GM12892 (cell line): ENCODE measurements around the gene YTHDC1. TPM values are rescaled to one million over a fixed set of nuclear protein-coding genes. Genes with fewer than 3 reads are reported as not detected.
"Not testable (repeated sequence)": the region's sequence is repeated elsewhere in the genome, so short reads cannot be mapped to it uniquely, and the experiment has no call there.

Experiments
- DNase-seq: peaks from one replicate; pipeline ENCODE4 v3.0.0; 2011; ENCODE audit not compliant: insufficient read length
- FAIRE-seq: peaks from 2 replicates; lab custom pipeline; 2011; peaks lifted over from hg19 to GRCh38; lab: Jason Lieb, UNC
- POLR2A ChIP-seq: IDR thresholded peaks from 2 replicates; pipeline ENCODE4 v1.6.1; 2011; ENCODE audit warnings: low read depth, low read length, control low read depth
- POLR2AphosphoS5 ChIP-seq: IDR thresholded peaks from 2 replicates; pipeline ENCODE4 v1.6.1; 2011; ENCODE audit warnings: low read depth, low read length, control low read depth
- TAF1 ChIP-seq: IDR thresholded peaks from 2 replicates; pipeline ENCODE4 v1.6.1; 2011; ENCODE audit warnings: low read depth, mild to moderate bottlenecking, control low read depth, low read length, borderline replicate concordance
- polyA plus RNA-seq: library from polyadenylated mRNA; unstranded; fragments of >200 nt; gene quantifications from one replicate; pipeline ENCODE4 v1.2.1, GENCODE V29; 2012; ENCODE audit warnings: missing spikeins, inconsistent platforms; ENCODE audit not compliant: missing spikeins

Gene YTHDC1
- polyA plus RNA-seq, result 46.9 TPM

DNA sequence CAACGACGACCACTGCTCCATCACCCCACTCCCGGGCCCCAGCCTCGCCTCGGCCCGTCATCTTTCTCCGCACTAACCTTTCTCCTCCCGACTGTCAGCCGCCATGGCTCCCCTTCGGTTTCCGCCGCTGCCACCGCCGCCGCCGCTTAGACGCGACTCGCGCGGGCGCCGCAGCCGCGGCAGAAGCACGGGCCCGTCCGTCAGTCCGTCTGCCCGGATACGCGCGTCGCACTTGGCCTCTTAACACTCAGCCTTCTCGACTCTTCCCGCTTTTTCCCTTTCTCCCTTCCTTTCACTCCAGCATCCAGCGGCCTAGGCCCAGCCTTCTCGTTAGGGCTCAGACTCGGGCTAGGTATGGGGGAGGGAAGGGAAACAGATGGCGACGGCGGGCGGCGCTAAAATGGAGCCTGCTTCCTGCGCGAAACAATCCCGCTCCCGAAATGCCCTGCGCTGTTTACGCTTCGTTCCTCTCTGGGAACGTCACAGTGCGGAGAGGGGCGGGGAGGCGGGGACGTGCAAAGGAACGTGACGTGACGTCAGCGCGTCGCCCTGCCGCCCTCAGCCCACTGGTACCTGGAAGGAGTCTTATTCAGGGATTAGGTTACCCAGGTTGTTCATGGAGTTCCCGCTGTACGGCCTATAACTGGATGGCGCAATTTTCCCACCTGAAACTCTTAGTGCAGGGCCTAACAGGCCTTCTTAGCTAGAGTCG, at the start of gene YTHDC1:
Gene YTHDC1, minus strand, starts transcription at position 442 of the 712 bp plus-strand sequence. Its CDS starts 337 bp downstream, at position 105.
- peak; percentile 76 for DNase-seq
- peak; percentile 100 for FAIRE-seq
- peak; percentile 73 for TF ChIP-seq TAF1
- TF ChIP-seq POLR2AphosphoS5, result peak; percentile 90
- TF ChIP-seq POLR2A, result peak; percentile 88

- FAIRE-seq, result no peak
- DNase-seq, result no peak
- no peak for TF ChIP-seq TAF1
- no peak for TF ChIP-seq POLR2AphosphoS5
- TF ChIP-seq POLR2A, result no peak
These were observed 49.4 kb upstream of the YTHDC1 start for GRCh38 chr4:68399306-68399705.

DNA sequence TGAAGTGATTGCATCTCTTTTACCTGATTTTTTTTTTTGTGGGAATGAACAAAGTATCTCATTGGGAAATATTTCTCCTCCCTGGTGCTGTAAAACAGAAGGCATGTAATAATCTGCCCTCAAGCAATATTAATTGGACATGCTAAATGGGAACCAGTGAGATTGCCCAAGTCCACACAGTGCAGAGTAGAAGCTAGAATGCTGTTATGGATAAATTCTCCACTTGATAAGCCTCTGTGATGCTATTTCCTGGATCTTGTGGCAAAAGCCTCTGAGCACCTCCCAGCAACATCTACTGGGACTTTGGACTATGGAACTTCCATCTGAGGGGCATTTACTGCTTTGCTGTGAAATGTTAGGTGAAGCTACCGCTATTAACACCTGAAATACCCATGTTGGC, 46.9 kb upstream of the YTHDC1 start:
- DNase-seq (no peak), FAIRE-seq (no peak)
- TF ChIP-seq POLR2AphosphoS5 (no peak), TAF1 (no peak), POLR2A (no peak)

- FAIRE-seq (no peak), DNase-seq (no peak)
- TF ChIP-seq POLR2AphosphoS5 (no peak), POLR2A (no peak), TAF1 (no peak)
These were observed 41.5 kb upstream of the YTHDC1 start for GRCh38 chr4:68391436-68391835.

DNA sequence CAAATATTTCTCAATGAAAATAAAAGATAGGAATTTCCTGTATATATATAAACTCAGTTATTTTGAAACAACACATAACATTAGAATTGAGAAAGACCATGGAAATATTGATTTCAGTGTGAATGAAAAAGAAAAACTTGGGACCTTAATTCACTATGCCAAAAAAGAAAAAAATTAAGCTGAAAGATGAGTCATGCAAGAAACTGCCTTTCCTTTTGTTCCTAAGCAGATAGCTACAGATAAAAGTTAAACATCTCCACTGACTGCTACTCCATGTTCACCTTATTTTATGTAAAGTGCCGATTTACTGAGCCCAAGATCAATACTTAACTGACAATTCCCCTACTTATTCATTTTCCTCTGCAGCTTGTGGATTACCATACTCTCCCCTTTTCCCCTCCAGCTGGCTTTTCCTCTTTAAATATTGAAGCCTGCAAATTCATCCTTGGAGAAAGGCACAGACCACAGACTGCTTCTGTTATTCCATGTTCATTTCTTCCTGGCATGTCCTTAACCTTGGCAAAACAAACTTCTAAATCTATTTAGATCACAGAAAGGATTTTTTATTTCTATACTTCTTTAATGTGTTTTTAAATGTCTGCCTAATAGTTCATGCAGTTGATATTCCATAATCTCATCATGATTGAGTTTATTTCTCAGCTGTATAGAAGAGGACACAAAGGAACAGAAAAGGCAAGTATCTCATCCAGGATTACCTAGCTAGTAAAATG, 40.5 kb upstream of the YTHDC1 start:
- no peak for TF ChIP-seq POLR2A
- no peak for TF ChIP-seq TAF1
- no peak for TF ChIP-seq POLR2AphosphoS5
- DNase-seq, result no peak
- FAIRE-seq, result peak; percentile 27

- not testable (repeated sequence) for DNase-seq, FAIRE-seq
These were observed 39.6 kb upstream of the YTHDC1 start for GRCh38 chr4:68389386-68389913.

- TF ChIP-seq TAF1 (no peak), POLR2A (no peak), POLR2AphosphoS5 (no peak)
- DNase-seq (no peak), FAIRE-seq (no peak)
These were observed 38.5 kb upstream of the YTHDC1 start for GRCh38 chr4:68388347-68388865.

DNA sequence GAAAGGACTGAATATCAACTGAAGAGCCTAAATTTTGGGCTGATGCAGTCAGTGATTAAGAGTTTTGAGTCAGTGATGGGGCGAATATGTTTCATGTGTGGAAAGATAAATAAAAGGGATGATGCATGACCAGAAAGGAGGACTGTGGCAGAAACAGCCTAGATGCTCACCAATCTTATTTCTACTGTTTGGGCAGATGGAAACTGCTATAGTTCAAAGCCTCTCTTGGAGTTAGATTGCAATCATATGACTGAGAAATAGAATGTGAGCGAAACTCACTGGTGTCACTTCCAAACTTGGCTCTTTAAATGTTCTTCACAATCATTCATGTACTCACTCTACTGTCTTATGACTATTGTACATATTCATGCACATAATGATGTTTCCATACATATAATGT, 35.4 kb upstream of the YTHDC1 start:
- DNase-seq, result no peak
- no peak for TF ChIP-seq TAF1
- TF ChIP-seq POLR2A, result no peak
- TF ChIP-seq POLR2AphosphoS5, result no peak
- FAIRE-seq, result no peak

GRCh38 chr4:68383115-68383514, 33.2 kb upstream of the YTHDC1 start:
- DNase-seq (no peak), FAIRE-seq (no peak)
- TF ChIP-seq POLR2AphosphoS5 (no peak), POLR2A (no peak), TAF1 (no peak)

DNA sequence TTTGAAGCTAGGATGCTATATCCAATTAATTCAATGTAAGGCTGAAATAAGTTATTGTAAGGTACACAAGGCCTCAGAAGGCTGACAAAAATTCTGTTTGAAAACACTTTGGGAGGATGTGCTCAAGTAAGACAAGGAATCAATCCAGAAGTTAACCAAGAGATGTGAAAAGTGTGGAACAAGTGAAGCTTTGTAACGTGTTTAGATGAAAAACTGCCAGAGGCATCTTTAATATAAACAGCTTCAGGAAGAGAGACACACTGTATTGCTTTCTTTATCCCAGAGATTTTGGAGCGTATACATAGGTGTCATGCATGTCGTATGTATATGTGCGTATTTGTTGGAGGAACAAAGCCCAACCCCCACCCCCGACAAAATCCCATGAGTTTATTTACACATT, 28.3 kb upstream of the YTHDC1 start:
- DNase-seq (no peak), FAIRE-seq (no peak)
- TF ChIP-seq TAF1, result no peak
- no peak for TF ChIP-seq POLR2A
- no peak for TF ChIP-seq POLR2AphosphoS5

DNA sequence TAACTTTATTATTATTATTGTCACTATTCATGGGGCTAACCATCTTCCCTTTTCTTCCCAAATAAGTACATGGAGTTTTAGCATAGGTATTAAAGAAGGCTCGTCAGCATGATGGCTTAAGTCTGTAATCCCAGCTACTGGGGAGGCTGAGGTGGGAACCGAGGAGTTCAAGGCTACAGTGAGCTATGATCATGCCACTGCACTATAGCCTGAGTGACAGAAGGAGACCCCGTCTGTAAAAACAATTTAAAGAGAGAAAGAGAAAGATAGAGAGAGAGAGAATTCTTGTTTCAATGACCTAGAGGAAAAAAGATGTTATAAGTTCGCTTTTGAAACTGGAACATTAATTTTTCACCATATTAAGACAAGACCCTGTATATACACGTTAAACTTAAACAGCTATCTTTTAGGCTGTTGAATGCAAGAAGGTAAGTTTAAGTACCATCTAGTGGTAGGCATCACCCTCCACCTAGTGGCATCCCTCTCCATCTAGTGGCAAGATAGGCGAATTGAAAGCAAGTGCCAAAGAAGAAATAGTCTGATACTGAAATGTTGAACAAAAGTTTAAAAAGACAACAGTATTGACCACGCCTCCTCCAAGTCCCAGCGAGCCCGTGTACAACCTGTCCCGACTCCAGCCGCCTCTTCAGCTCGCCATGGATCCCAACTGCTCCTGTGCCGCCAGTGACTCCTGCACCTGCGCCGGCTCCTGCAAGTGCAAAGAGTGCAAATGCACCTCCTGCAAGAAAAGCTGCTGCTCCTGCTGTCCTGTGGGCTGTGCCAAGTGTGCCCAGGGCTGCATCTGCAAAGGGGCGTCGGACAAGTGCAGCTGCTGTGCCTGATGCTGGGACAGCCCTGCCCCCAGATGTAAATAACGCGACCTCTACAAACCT, 26.0 kb upstream of the YTHDC1 start:
- DNase-seq (peak; percentile 28), FAIRE-seq (peak; percentile 5)
- TF ChIP-seq TAF1 (no peak), POLR2AphosphoS5 (no peak), POLR2A (no peak)
